ENCODE data around the gene UGCG. TPM values are rescaled to one million over a fixed set of nuclear protein-coding genes. Genes with fewer than 3 reads are reported as not detected.

The UGCG gene
- total RNA-seq, 1 experiment from 2014 or later, result 23.1 TPM

- no TSS peak for BruUV-seq (replicated peaks)
- H3K9me3 ChIP-seq (ENCODE audit: low read depth, low read length, poor library complexity, severe bottlenecking), result peaks cover 5% of the 10 kb centered on the region
- CTCF ChIA-PET, result no interaction called here
- no peak overlapping the region for H3K4me3 ChIP-seq (ENCODE audit: low read depth, low read length, poor library complexity, severe bottlenecking)
- H3K27ac ChIP-seq (ENCODE audit: low read depth, low read length, poor library complexity, severe bottlenecking), result no peak overlapping the region
- POLR2A ChIA-PET (ENCODE audit: low non-redundant PET), result no interaction called here
- DNase-seq (ENCODE audit: low spot score), result no peak
- H3K27me3 ChIP-seq (replicated peaks; ENCODE audit: insufficient read depth, low read depth, low read length, poor library complexity), result no peaks in the 10 kb centered on the region
- TF ChIP-seq EZH2 (IDR thresholded peaks at IDR 0.05; ENCODE audit: borderline replicate concordance, low read depth, low read length, poor library complexity, severe bottlenecking) (no peak), CTCF (conservative IDR thresholded peaks at IDR 0.05; ENCODE audit: low read depth, low read length) (no peak)
- intact Hi-C loops (cut with micrococcal nuclease; ENCODE audit: unreplicated experiment), result no loop called here
- no peaks in the 10 kb centered on the region for H3K36me3 ChIP-seq (ENCODE audit: insufficient read depth, low read length, poor library complexity, severe bottlenecking)
- no peaks in the 10 kb centered on the region for H3K4me1 ChIP-seq (ENCODE audit: insufficient read depth, low read length, poor library complexity, severe bottlenecking)
Measured at GRCh38 chr9:111860443-111860842, 36.2 kb upstream of the UGCG start.

GRCh38 chr9:111863636-111864035, 33.0 kb upstream of the UGCG start:
- intact Hi-C loops (cut with micrococcal nuclease; ENCODE audit: unreplicated experiment), result no loop called here
- H3K9me3 ChIP-seq (ENCODE audit: low read depth, low read length, poor library complexity, severe bottlenecking), result peaks cover 5% of the 10 kb centered on the region
- ChIA-PET CTCF (no interaction called here), POLR2A (ENCODE audit: low non-redundant PET) (no interaction called here)
- H3K4me3 ChIP-seq (ENCODE audit: low read depth, low read length, poor library complexity, severe bottlenecking), result no peak overlapping the region
- DNase-seq (ENCODE audit: low spot score), result no peak
- no peaks in the 10 kb centered on the region for H3K27me3 ChIP-seq (replicated peaks; ENCODE audit: insufficient read depth, low read depth, low read length, poor library complexity)
- no peaks in the 10 kb centered on the region for H3K4me1 ChIP-seq (ENCODE audit: insufficient read depth, low read length, poor library complexity, severe bottlenecking)
- BruUV-seq (replicated peaks), result no TSS peak
- TF ChIP-seq EZH2 (IDR thresholded peaks at IDR 0.05; ENCODE audit: borderline replicate concordance, low read depth, low read length, poor library complexity, severe bottlenecking), result no peak
- no peak overlapping the region for H3K27ac ChIP-seq (ENCODE audit: low read depth, low read length, poor library complexity, severe bottlenecking)
- H3K36me3 ChIP-seq (ENCODE audit: insufficient read depth, low read length, poor library complexity, severe bottlenecking), result no peaks in the 10 kb centered on the region

GRCh38 chr9:111866976-111867375, 29.6 kb upstream of the UGCG start:
- Histone ChIP-seq H3K4me3 (ENCODE audit: low read depth, low read length, poor library complexity, severe bottlenecking) (no peak overlapping the region), H3K36me3 (ENCODE audit: insufficient read depth, low read length, poor library complexity, severe bottlenecking) (no peaks in the 10 kb centered on the region), H3K4me1 (ENCODE audit: insufficient read depth, low read length, poor library complexity, severe bottlenecking) (no peaks in the 10 kb centered on the region), H3K27ac (ENCODE audit: low read depth, low read length, poor library complexity, severe bottlenecking) (no peak overlapping the region), H3K9me3 (ENCODE audit: low read depth, low read length, poor library complexity, severe bottlenecking) (no peaks in the 10 kb centered on the region), H3K27me3 (replicated peaks; ENCODE audit: insufficient read depth, low read depth, low read length, poor library complexity) (no peaks in the 10 kb centered on the region)
- intact Hi-C loops (cut with micrococcal nuclease; ENCODE audit: unreplicated experiment), result no loop called here
- ChIA-PET CTCF (no interaction called here), POLR2A (ENCODE audit: low non-redundant PET) (no interaction called here)
- DNase-seq (ENCODE audit: low spot score), result peak; percentile 71
- no peak for TF ChIP-seq CTCF (conservative IDR thresholded peaks at IDR 0.05; ENCODE audit: low read depth, low read length)
- TF ChIP-seq EZH2 (IDR thresholded peaks at IDR 0.05; ENCODE audit: borderline replicate concordance, low read depth, low read length, poor library complexity, severe bottlenecking), result no peak
- no TSS peak for BruUV-seq (replicated peaks)

GRCh38 chr9:111868475-111868874, 28.1 kb upstream of the UGCG start:
- no peaks in the 10 kb centered on the region for H3K9me3 ChIP-seq (ENCODE audit: low read depth, low read length, poor library complexity, severe bottlenecking)
- no peak overlapping the region for H3K27ac ChIP-seq (ENCODE audit: low read depth, low read length, poor library complexity, severe bottlenecking)
- ChIA-PET POLR2A (ENCODE audit: low non-redundant PET) (no interaction called here), CTCF (no interaction called here)
- intact Hi-C loops (cut with micrococcal nuclease; ENCODE audit: unreplicated experiment), result no loop called here
- no peaks in the 10 kb centered on the region for H3K27me3 ChIP-seq (replicated peaks; ENCODE audit: insufficient read depth, low read depth, low read length, poor library complexity)
- DNase-seq (ENCODE audit: low spot score), result no peak
- TF ChIP-seq EZH2 (IDR thresholded peaks at IDR 0.05; ENCODE audit: borderline replicate concordance, low read depth, low read length, poor library complexity, severe bottlenecking) (no peak), CTCF (conservative IDR thresholded peaks at IDR 0.05; ENCODE audit: low read depth, low read length) (no peak)
- BruUV-seq (replicated peaks), result no TSS peak
- no peak overlapping the region for H3K4me3 ChIP-seq (ENCODE audit: low read depth, low read length, poor library complexity, severe bottlenecking)
- H3K36me3 ChIP-seq (ENCODE audit: insufficient read depth, low read length, poor library complexity, severe bottlenecking), result no peaks in the 10 kb centered on the region
- peaks cover 5% of the 10 kb centered on the region for H3K4me1 ChIP-seq (ENCODE audit: insufficient read depth, low read length, poor library complexity, severe bottlenecking)

Measured in A673 (cell line).